ENCODE measurements around the gene RAB8A. TPM values are rescaled to one million over a fixed set of nuclear protein-coding genes. Genes with fewer than 3 reads are reported as not detected.

RAB8A gene
- total and polyA plus RNA-seq, 2 experiments from 2014 or later: 53.1 to 59.5 TPM

- H3K36me3 Mint-ChIP-seq (ENCODE audit: low read depth): peaks cover 38% of the 10 kb centered on the region
- H3K4me3 Mint-ChIP-seq: no peak overlapping the region
- H3K79me2 ChIP-seq (replicated peaks; ENCODE audit: insufficient read depth): no peaks in the 10 kb centered on the region
- H3K9me3 Mint-ChIP-seq: no peaks in the 10 kb centered on the region; the same call in 2 of the 3 replicates
- H3K27me3 ChIP-seq (ENCODE audit: insufficient read depth): no peaks in the 10 kb centered on the region
- H3K9me2 ChIP-seq (ENCODE audit: insufficient read depth): no peaks in the 10 kb centered on the region
- no peak overlapping the region for H3K4me3 ChIP-seq
- peaks cover 22% of the 10 kb centered on the region for H3K36me3 ChIP-seq (ENCODE audit: insufficient read depth)
- peaks cover 7% of the 10 kb centered on the region; the same call in 2 of the 3 replicates for H3K4me1 Mint-ChIP-seq
- H2AFZ ChIP-seq: no peak overlapping the region
- peaks cover 9% of the 10 kb centered on the region for H3K4me1 ChIP-seq (ENCODE audit: insufficient read depth)
- H3K27ac Mint-ChIP-seq: no peak overlapping the region
- TF ChIP-seq, protein P1, sequence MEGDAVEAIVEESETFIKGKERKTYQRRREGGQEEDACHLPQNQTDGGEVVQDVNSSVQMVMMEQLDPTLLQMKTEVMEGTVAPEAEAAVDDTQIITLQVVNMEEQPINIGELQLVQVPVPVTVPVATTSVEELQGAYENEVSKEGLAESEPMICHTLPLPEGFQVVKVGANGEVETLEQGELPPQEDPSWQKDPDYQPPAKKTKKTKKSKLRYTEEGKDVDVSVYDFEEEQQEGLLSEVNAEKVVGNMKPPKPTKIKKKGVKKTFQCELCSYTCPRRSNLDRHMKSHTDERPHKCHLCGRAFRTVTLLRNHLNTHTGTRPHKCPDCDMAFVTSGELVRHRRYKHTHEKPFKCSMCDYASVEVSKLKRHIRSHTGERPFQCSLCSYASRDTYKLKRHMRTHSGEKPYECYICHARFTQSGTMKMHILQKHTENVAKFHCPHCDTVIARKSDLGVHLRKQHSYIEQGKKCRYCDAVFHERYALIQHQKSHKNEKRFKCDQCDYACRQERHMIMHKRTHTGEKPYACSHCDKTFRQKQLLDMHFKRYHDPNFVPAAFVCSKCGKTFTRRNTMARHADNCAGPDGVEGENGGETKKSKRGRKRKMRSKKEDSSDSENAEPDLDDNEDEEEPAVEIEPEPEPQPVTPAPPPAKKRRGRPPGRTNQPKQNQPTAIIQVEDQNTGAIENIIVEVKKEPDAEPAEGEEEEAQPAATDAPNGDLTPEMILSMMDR (conservative IDR thresholded peaks at IDR 0.05; ENCODE audit: low read depth in 2 of 2): no peak
- TF ChIP-seq NANOG (IDR thresholded peaks at IDR 0.05; ENCODE audit: borderline replicate concordance): no peak
- no peak for TF ChIP-seq ZNF331 (CRISPR knock-in tag; IDR thresholded peaks at IDR 0.05; ENCODE audit: low read depth)
- no peak for TF ChIP-seq JUNB (IDR thresholded peaks at IDR 0.05; ENCODE audit: unreplicated experiment)
- TF ChIP-seq POLR2AphosphoS5 (IDR thresholded peaks at IDR 0.05; ENCODE audit: low read depth): no peak
- TF ChIP-seq, protein P2, sequence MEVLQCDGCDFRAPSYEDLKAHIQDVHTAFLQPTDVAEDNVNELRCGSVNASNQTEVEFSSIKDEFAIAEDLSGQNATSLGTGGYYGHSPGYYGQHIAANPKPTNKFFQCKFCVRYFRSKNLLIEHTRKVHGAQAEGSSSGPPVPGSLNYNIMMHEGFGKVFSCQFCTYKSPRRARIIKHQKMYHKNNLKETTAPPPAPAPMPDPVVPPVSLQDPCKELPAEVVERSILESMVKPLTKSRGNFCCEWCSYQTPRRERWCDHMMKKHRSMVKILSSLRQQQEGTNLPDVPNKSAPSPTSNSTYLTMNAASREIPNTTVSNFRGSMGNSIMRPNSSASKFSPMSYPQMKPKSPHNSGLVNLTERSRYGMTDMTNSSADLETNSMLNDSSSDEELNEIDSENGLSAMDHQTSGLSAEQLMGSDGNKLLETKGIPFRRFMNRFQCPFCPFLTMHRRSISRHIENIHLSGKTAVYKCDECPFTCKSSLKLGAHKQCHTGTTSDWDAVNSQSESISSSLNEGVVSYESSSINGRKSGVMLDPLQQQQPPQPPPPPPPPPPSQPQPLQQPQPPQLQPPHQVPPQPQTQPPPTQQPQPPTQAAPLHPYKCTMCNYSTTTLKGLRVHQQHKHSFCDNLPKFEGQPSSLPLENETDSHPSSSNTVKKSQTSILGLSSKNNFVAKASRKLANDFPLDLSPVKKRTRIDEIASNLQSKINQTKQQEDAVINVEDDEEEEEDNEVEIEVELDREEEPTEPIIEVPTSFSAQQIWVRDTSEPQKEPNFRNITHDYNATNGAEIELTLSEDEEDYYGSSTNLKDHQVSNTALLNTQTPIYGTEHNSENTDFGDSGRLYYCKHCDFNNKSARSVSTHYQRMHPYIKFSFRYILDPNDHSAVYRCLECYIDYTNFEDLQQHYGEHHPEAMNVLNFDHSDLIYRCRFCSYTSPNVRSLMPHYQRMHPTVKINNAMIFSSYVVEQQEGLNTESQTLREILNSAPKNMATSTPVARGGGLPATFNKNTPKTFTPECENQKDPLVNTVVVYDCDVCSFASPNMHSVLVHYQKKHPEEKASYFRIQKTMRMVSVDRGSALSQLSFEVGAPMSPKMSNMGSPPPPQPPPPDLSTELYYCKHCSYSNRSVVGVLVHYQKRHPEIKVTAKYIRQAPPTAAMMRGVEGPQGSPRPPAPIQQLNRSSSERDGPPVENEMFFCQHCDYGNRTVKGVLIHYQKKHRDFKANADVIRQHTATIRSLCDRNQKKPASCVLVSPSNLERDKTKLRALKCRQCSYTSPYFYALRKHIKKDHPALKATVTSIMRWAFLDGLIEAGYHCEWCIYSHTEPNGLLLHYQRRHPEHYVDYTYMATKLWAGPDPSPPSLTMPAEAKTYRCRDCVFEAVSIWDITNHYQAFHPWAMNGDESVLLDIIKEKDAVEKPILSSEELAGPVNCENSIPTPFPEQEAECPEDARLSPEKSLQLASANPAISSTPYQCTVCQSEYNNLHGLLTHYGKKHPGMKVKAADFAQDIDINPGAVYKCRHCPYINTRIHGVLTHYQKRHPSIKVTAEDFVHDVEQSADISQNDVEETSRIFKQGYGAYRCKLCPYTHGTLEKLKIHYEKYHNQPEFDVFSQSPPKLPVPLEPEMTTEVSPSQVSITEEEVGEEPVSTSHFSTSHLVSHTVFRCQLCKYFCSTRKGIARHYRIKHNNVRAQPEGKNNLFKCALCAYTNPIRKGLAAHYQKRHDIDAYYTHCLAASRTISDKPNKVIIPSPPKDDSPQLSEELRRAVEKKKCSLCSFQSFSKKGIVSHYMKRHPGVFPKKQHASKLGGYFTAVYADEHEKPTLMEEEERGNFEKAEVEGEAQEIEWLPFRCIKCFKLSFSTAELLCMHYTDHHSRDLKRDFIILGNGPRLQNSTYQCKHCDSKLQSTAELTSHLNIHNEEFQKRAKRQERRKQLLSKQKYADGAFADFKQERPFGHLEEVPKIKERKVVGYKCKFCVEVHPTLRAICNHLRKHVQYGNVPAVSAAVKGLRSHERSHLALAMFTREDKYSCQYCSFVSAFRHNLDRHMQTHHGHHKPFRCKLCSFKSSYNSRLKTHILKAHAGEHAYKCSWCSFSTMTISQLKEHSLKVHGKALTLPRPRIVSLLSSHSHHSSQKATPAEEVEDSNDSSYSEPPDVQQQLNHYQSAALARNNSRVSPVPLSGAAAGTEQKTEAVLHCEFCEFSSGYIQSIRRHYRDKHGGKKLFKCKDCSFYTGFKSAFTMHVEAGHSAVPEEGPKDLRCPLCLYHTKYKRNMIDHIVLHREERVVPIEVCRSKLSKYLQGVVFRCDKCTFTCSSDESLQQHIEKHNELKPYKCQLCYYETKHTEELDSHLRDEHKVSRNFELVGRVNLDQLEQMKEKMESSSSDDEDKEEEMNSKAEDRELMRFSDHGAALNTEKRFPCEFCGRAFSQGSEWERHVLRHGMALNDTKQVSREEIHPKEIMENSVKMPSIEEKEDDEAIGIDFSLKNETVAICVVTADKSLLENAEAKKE (CRISPR knock-in tag; IDR thresholded peaks at IDR 0.05): no peak
- TF ChIP-seq STAT1 (IDR thresholded peaks at IDR 0.05; ENCODE audit: unreplicated experiment): no peak
- TF ChIP-seq CREB1 (CRISPR knock-in tag; IDR thresholded peaks at IDR 0.05; ENCODE audit: low read depth): no peak
- TF ChIP-seq, protein P3, sequence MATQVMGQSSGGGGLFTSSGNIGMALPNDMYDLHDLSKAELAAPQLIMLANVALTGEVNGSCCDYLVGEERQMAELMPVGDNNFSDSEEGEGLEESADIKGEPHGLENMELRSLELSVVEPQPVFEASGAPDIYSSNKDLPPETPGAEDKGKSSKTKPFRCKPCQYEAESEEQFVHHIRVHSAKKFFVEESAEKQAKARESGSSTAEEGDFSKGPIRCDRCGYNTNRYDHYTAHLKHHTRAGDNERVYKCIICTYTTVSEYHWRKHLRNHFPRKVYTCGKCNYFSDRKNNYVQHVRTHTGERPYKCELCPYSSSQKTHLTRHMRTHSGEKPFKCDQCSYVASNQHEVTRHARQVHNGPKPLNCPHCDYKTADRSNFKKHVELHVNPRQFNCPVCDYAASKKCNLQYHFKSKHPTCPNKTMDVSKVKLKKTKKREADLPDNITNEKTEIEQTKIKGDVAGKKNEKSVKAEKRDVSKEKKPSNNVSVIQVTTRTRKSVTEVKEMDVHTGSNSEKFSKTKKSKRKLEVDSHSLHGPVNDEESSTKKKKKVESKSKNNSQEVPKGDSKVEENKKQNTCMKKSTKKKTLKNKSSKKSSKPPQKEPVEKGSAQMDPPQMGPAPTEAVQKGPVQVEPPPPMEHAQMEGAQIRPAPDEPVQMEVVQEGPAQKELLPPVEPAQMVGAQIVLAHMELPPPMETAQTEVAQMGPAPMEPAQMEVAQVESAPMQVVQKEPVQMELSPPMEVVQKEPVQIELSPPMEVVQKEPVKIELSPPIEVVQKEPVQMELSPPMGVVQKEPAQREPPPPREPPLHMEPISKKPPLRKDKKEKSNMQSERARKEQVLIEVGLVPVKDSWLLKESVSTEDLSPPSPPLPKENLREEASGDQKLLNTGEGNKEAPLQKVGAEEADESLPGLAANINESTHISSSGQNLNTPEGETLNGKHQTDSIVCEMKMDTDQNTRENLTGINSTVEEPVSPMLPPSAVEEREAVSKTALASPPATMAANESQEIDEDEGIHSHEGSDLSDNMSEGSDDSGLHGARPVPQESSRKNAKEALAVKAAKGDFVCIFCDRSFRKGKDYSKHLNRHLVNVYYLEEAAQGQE (IDR thresholded peaks at IDR 0.05; ENCODE audit: unreplicated experiment): no peak
- TF ChIP-seq ZNF114 (CRISPR knock-in tag; IDR thresholded peaks at IDR 0.05): no peak
- TF ChIP-seq EZH2 (IDR thresholded peaks at IDR 0.05; ENCODE audit: low read depth, unreplicated experiment): no peak
- TF ChIP-seq, protein P4, sequence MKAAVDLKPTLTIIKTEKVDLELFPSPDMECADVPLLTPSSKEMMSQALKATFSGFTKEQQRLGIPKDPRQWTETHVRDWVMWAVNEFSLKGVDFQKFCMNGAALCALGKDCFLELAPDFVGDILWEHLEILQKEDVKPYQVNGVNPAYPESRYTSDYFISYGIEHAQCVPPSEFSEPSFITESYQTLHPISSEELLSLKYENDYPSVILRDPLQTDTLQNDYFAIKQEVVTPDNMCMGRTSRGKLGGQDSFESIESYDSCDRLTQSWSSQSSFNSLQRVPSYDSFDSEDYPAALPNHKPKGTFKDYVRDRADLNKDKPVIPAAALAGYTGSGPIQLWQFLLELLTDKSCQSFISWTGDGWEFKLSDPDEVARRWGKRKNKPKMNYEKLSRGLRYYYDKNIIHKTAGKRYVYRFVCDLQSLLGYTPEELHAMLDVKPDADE (IDR thresholded peaks at IDR 0.05): no peak
- TF ChIP-seq EZH2phosphoT487 (IDR thresholded peaks at IDR 0.05; ENCODE audit: unreplicated experiment): no peak
- no peak overlapping the region for H3K4me2 ChIP-seq
- no peak for ATAC-seq
- H4K20me1 ChIP-seq (replicated peaks; ENCODE audit: insufficient read depth): 0 out of 2 replicates have a peak, but pooled peaks cover 4% of the 10 kb centered on the region
- 0 out of 2 replicates have a peak overlapping the region, but pooled peaks have one; percentile 14 for H3K27ac ChIP-seq (ENCODE audit: low read depth)
- H3F3A ChIP-seq (replicated peaks; ENCODE audit: low read depth): no peaks in the 10 kb centered on the region
- H3K27me3 Mint-ChIP-seq (ENCODE audit: insufficient read depth, low read depth, poor library complexity): peaks cover 6% of the 10 kb centered on the region
- no peak for DNase-seq (ENCODE audit: low spot score)
These were observed 7.0 kb upstream of the RAB8A start for GRCh38 chr19:16104722-16105121.

All from GM23338 (cell line).